Effector memory CD8-positive, alpha-beta T cell (primary cell): ENCODE data around the gene ARMH3.

Experiments
- ATAC-seq: fragments of 150-1000 bp; cut with Tn5 transposase; replicated peaks from 2 replicates; pipeline ENCODE4 v1.10.0; 2021; ENCODE audit warnings: mild to moderate bottlenecking, moderate library complexity
- DNase-seq, 3 experiments: peaks; one replicate each; pipeline ENCODE4 v3.0.0; 2021
- H3K27ac Mint-ChIP-seq, 2 donors: one replicate each; pipeline ENCODE4 v1.8.0; 2022; ENCODE audit warnings: mild to moderate bottlenecking in 2 of 2, mixed read lengths in 2 of 2, moderate library complexity in 2 of 2
- H3K27me3 Mint-ChIP-seq, 2 donors: one replicate each; pipeline ENCODE4 v1.8.0; 2022; ENCODE audit warnings: mixed read lengths in 2 of 2
- H3K36me3 Mint-ChIP-seq: one replicate; pipeline ENCODE4 v1.8.0; 2022; ENCODE audit warnings: mild to moderate bottlenecking, moderate library complexity, mixed read lengths; ENCODE audit not compliant: insufficient read depth
- H3K4me1 Mint-ChIP-seq, 2 donors: one replicate each; pipeline ENCODE4 v1.8.0; 2022; ENCODE audit warnings: low read depth in 2 of 2, mixed read lengths in 2 of 2
- H3K4me3 Mint-ChIP-seq, 2 donors: one replicate each; pipeline ENCODE4 v1.8.0; 2022; ENCODE audit warnings: mild to moderate bottlenecking in 2 of 2, mixed read lengths in 2 of 2, moderate library complexity in 2 of 2
- H3K9me3 Mint-ChIP-seq, 2 donors: one replicate each; pipeline ENCODE4 v1.8.0; 2022; ENCODE audit warnings: mixed read lengths in 2 of 2

Gene ARMH3

DNA sequence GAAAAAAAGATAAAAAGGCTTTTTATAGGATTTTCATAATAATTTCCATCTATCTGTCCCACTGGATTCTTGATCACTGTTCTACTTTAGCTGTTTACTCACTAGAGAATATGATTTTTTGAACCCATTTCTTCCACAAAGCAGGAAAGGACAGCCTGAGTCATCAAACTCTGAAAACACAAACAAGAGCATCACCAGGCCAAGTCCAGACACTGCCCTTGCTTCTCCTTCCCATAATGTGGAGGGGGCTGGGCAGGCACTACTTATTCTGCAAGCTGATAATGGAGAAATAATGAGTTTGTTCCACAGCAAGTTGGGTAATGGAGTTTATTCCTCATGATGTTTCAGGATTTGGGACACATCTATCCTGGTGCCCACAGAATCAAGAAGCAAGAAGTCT, 199.3 kb downstream of the ARMH3 start:
- no peak for DNase-seq
- Mint-ChIP-seq H3K4me1 (peaks cover 8 to 26% of the 10 kb centered on the region in 2 donors), H3K36me3 (peaks cover 5% of the 10 kb centered on the region), H3K4me3 (no peak overlapping the region), H3K27ac (no peak overlapping the region), H3K27me3 (no peaks in the 10 kb centered on the region), H3K9me3 (peaks cover 3 to 12% of the 10 kb centered on the region in 2 donors)
- no peak for ATAC-seq

DNA sequence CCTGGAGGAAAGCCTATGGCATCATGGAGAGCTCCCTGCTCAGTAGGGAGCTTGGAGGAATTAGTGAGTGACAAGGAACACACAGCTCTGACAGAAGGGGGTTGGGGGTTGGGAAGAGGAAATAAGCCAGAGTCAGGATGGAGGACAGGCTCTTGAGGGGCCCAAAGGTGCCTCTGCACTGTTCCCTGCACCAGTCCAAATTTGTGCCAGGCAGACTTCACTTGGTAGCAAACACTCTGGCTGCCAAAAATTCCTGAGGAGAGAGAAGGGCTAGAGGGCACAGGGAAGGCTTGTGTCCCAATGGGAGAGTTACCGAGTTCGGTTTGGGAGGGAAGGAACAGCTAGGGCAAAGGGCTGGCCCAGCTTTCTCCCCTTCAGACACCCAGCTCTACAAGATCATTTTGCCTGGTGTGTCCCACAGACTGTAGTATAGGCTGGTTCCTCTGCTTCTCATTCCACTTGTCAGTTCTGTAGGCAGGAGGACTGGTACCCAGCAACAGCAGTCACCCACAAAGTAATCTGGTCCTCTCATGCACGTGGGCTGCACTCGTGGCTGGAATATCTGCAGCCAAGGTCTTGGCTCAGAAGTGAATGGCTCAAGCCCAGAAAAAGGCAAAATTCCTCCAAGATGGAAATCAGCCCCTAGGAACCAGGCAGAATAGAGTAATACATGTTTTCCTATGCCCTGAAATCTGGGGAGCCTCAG, 204.4 kb downstream of the ARMH3 start:
- H3K27me3 Mint-ChIP-seq = no peaks in the 10 kb centered on the region
- DNase-seq (no peak), ATAC-seq (no peak)
- H3K27ac Mint-ChIP-seq = no peak overlapping the region
- no peaks in the 10 kb centered on the region for H3K4me1 Mint-ChIP-seq
- H3K36me3 Mint-ChIP-seq = peaks cover 11% of the 10 kb centered on the region
- H3K9me3 Mint-ChIP-seq = no peaks in the 10 kb centered on the region
- H3K4me3 Mint-ChIP-seq = no peak overlapping the region

DNA sequence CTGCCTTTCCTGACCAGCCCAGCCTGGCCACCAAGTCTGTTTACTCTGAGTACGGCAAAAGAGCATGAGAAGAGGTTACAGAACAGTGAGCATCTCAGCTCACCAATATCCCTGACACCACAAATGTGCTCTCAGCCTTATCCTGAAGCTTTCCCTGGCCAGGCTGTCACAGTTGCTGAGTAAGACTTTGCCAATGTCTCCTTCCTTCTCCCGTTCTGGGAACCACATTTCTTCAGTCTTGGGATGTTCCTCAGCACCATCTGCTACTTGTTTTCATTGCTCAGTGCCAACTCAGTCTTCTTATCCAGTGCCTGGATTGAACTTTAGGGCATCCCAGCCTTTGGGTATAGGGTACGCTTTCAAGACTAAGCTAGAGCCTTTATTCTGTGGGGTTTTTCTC, 205.2 kb downstream of the ARMH3 start:
- Mint-ChIP-seq H3K4me3 (no peak overlapping the region), H3K27ac (peak overlapping the region in 1 of 2 donors; percentile 64), H3K27me3 (no peaks in the 10 kb centered on the region), H3K36me3 (peaks cover 14% of the 10 kb centered on the region), H3K9me3 (no peaks in the 10 kb centered on the region), H3K4me1 (no peaks in the 10 kb centered on the region)
- no peak for DNase-seq
- no peak for ATAC-seq

DNA sequence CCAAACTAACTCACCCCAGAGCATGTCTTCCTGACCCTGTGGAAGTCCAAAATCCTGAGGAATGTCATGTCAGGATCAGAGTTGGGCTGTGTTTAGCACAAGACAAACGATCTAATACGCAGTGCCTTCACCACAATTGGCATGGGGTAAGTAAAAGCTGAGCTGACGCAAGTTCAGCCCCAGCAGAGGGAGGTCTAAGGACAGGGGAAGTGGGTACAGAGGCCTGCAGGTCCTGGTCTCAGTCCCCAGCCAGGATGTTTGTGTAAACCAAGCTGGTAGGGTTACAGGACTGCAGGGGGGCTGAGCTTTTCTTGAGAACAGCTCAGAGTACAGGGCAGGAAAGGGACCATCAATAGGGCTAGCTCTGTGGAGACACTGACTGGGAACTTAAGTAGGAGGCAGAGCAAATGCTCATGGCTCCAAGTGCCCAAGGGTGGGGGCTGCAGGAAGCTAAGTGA, 207.1 kb downstream of the ARMH3 start:
- DNase-seq (no peak), ATAC-seq (no peak)
- H3K27ac Mint-ChIP-seq = no peak overlapping the region
- H3K36me3 Mint-ChIP-seq = peaks cover 27% of the 10 kb centered on the region
- peaks cover 8 to 11% of the 10 kb centered on the region in 2 donors for H3K4me1 Mint-ChIP-seq
- H3K27me3 Mint-ChIP-seq = no peaks in the 10 kb centered on the region
- no peak overlapping the region for H3K4me3 Mint-ChIP-seq
- no peaks in the 10 kb centered on the region for H3K9me3 Mint-ChIP-seq

DNA sequence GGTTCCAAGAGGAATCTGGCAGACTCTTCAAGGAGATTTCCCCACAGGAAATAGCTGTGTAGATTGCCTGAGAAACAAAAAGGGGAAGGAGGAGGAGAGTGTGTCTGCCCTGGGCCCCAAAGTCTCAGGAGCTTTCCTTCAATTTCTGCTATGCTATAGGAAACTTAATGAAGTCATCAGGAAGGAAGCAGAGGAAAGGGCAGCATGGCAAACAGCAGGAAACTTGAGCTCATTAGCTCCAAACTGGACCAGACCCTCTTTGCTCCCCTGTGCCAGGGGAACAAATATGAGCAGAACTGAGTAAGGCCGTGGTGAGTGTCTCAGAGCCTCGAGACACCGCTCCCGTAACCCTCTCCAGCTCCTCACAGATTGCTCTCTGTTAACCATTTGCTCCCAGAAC, 207.6 kb downstream of the ARMH3 start:
- H3K27me3 Mint-ChIP-seq = no peaks in the 10 kb centered on the region
- peaks cover 27% of the 10 kb centered on the region for H3K36me3 Mint-ChIP-seq
- H3K9me3 Mint-ChIP-seq = no peaks in the 10 kb centered on the region
- no peak overlapping the region for H3K4me3 Mint-ChIP-seq
- peaks cover 8 to 14% of the 10 kb centered on the region in 2 donors for H3K4me1 Mint-ChIP-seq
- H3K27ac Mint-ChIP-seq = peak overlapping the region in 1 of 2 donors; percentile 30
- ATAC-seq (no peak), DNase-seq (no peak)

DNA sequence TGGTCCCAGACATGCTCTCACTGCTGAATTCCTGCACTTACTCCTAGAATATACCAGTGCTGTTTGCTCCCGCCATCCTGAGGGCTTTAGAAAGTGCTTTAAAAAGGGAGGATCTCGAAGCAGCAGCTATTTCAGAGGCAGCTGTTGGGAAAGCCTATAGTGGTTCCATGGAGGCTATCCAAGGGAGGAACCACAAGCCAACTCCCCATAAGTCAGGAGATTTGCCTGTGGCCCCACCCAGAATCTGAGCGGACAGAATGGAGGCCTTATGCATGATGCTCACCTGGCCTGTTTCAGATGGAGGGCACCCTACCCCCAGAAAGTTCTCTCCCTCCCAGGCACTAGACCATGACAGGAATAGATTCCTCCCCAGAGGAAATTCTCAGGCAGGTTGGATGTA, 210.1 kb downstream of the ARMH3 start:
- DNase-seq (no peak), ATAC-seq (no peak)
- no peak overlapping the region for H3K4me3 Mint-ChIP-seq
- H3K27me3 Mint-ChIP-seq = no peaks in the 10 kb centered on the region
- peaks cover 26 to 27% of the 10 kb centered on the region in 2 donors for H3K4me1 Mint-ChIP-seq
- no peaks in the 10 kb centered on the region for H3K9me3 Mint-ChIP-seq
- H3K27ac Mint-ChIP-seq = no peak overlapping the region
- peaks cover 26% of the 10 kb centered on the region for H3K36me3 Mint-ChIP-seq

DNA sequence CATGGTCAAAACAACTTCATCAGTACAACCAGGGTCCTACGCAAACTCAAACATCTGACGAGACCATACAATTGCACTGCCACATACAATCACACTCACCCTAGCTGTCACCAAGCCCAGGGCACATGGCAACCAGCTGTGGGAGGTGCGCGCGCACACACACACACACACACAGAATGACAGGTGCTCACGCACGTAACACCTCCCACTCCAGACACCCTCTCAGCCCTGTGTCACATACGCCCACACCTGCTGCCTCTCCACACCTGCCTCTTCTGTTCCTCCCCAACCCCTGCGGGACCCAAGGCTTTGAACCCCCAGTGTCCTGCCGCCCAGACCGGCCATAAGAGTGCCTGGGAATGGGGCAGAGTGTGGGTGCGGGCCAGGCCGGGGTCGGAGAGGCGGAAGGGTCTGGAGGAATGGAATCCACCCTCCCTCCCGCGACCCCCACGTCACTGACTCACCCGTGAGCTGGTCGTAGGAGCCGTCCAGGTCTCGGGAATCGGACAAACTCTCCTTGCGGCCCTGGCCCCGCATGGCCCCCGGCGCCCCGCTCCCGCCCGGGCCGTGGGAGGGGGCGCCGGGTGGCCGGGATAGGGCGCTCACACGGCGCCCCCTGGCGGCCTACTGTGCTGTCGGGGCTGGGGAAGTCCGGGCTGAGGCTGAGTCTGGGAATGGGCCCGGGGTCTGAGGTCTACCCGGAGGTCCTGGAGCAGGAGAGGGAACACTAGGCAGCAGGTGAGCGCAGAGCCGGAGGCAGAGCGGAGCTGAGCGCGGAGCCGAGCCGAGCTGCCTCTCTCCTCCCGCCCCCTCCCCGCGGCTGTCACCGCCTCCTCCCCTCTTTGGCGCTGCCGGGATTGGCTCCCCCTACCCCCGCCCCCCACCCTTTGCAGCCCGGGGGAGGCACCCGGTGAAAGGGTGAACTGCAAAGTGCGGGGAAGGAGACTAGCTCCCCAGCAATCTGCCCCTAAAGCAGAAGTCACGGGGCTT, 212.6 kb downstream of the ARMH3 start, which contains the start of gene KCNIP2:
TSS of gene KCNIP2 (minus strand) at position 769 of the 990 bp plus-strand sequence. CDS start at position 537, 232 bp downstream.
- Mint-ChIP-seq H3K27me3 (no peaks in the 10 kb centered on the region), H3K9me3 (no peaks in the 10 kb centered on the region), H3K36me3 (peaks cover 26% of the 10 kb centered on the region), H3K27ac (peak within 1 kb of the TSS in 1 of 2 donors; percentile 73), H3K4me3 (peak within 1 kb of the TSS; percentile 72 to 77), H3K4me1 (peaks cover 40 to 42% of the 10 kb centered on the region in 2 donors)
- ATAC-seq = peak; percentile 58
- DNase-seq = peak; percentile 49 to 57 (median 51)

DNA sequence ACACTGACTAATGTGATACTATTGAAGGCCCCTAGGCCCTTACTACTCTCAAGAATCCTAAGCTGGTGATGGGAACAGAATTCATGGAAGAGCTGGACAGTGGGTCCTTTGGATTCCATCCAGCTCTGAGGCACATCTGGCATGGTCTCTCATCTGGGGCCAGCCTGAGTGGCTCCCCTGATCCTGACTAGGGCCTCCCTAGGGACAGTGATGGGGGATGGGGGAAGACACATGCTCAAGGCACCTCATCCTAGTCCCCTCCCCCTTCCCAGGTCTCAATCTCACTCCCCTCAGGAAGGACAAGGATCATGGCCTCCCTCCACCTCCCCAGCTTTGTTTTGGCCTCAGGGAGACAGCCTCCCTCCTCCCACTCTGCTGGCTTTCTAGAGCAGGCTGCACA, 214.1 kb downstream of the ARMH3 start:
- Mint-ChIP-seq H3K9me3 (no peaks in the 10 kb centered on the region), H3K27ac (no peak overlapping the region), H3K4me1 (peaks cover 40 to 42% of the 10 kb centered on the region in 2 donors)

DNA sequence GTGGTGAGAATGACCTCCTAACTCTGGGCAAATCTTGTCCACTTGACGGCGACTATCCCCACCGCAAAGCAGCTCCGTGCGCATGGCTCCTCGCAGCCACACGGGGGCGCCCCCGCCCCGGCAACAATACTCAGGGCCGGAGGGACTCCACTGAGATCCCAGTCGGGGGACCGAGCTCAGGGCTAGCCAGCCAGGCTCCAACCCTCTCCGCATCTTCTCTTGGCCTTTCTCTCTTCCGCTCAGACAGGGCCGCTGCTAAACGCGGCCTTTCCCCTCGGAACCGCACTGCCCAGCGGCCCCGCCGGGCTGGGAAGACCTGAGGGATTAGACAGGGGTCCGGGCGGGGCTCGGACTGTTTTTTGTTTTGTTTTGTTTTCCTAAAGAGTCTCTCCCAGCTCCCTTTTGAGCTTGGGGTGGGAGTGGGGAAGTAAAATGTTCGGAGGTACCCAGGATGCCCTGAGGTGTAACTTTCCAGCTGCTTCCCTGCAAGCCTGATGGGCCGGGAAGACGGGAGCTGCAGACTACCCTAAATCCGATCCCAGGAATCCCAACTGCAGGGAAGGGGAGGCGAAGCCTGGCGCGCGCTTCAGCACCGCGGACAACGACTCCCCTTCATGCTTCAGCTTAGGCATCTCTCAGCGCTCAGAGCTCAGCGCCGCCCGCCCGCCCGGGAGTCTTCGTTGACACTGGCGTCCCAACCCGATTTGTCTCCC, 215.1 kb downstream of the ARMH3 start:
- ATAC-seq (peak; percentile 64), DNase-seq (peak; percentile 71 to 78 (median 77))
- Mint-ChIP-seq H3K27ac (peak overlapping the region; percentile 16 to 95), H3K4me3 (peak overlapping the region; percentile 88 to 93), H3K36me3 (peaks cover 23% of the 10 kb centered on the region), H3K9me3 (no peaks in the 10 kb centered on the region), H3K4me1 (peaks cover 43 to 45% of the 10 kb centered on the region in 2 donors), H3K27me3 (no peaks in the 10 kb centered on the region)

More for the DNA sequence above, 214.1 kb downstream of the ARMH3 start:
- peaks cover 24% of the 10 kb centered on the region for H3K36me3 Mint-ChIP-seq
- ATAC-seq = no peak
- H3K27me3 Mint-ChIP-seq = no peaks in the 10 kb centered on the region
- peak overlapping the region; percentile 12 to 88 for H3K4me3 Mint-ChIP-seq
- no peak for DNase-seq

DNA sequence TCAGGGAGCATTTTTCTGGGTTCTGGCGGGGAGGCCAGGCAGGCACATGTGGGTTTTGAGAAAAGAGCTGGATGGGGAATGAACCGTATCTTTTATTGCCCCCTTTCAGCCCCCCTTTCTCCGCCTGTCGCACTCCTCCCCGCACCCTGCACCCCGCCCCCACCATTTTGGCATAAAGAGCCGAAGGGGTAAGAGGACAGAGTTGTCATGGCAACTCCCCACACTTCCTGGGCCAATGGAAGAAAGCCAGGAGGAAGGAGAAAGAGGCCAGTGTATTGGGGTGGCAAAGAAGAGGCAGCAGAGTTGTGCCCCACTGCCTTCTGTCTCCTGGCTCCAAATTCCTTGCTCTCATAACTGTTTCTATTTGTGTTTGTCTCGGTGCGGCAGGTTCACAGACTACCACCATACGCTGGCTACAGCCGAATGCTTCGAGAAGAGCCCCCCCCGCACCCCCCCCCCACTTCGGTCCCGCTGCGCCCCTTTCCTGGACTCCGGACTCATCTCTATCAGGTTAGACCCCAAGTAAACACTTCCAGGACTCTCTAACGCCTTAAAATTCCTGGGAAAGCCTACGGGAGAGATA, 215.8 kb downstream of the ARMH3 start:
- peak in 1 of 3 experiments; percentile 21 for DNase-seq

DNA sequence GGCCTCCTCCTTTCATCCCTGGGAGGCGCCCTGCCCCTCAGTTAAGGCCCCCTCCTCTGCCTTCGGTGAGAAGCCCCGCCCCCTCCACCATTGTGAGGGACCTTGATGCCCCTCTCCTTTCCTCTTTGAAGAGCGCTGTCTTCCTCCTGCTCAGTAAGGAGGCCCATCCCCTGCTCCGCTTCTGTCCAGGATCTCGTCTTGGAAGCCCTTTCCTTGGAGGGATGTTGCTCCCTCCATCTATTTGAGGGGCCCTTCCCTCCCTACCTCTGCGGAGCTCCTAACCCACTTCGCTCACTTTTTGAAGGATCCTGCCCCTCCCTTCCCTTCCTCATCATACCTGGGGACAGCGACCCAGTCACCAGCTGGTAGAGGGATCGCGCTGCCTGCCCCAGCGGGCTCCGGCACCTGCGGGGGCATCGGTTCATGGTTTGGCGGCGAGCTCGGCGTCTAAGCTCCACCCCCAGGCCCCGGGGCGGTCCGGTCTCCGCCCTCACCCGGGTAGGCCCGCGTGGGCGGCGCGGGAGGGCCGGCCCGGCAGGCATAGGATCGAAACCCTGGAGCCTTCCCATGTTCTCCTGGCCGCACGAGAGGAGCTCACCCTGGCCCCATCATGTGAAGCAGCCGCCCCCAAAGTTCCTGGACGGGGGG, 216.4 kb downstream of the ARMH3 start:
- H3K27me3 Mint-ChIP-seq = no peaks in the 10 kb centered on the region
- H3K36me3 Mint-ChIP-seq = peaks cover 15% of the 10 kb centered on the region
- peak overlapping the region in 1 of 2 donors; percentile 87 for H3K27ac Mint-ChIP-seq
- peak; percentile 60 for ATAC-seq
- H3K9me3 Mint-ChIP-seq = no peaks in the 10 kb centered on the region
- peak overlapping the region; percentile 88 to 93 for H3K4me3 Mint-ChIP-seq
- DNase-seq = peak; percentile 56 to 61 (median 60)
- H3K4me1 Mint-ChIP-seq = peaks cover 49% of the 10 kb centered on the region in 2 donors

More for the DNA sequence above, 215.8 kb downstream of the ARMH3 start:
- Mint-ChIP-seq H3K4me1 (peaks cover 45 to 47% of the 10 kb centered on the region in 2 donors), H3K9me3 (no peaks in the 10 kb centered on the region), H3K4me3 (peak overlapping the region; percentile 88 to 93), H3K27me3 (no peaks in the 10 kb centered on the region), H3K27ac (peak overlapping the region; percentile 87 to 95), H3K36me3 (peaks cover 20% of the 10 kb centered on the region)
- ATAC-seq = peak; percentile 16

DNA sequence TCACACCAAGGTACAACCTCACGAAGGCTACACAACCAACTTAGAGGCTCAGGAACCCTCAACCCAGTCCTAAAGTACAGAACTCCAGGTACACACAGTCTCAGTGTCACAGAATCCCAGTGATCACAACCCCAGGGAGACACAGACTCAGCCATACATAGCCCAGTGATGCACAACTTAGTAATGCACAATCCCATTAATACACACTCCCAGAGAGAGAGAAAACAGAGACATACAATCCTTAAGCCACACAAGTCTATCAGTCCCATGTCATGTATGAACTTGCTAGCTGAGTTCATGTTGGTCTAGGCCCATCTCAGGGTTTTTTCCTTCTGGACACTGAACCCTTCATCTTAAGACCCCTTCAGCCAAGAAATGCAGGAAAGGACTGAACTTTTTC, 217.0 kb downstream of the ARMH3 start:
- Mint-ChIP-seq H3K27me3 (no peaks in the 10 kb centered on the region), H3K4me1 (peaks cover 48 to 49% of the 10 kb centered on the region in 2 donors), H3K4me3 (peak overlapping the region; percentile 88 to 93), H3K9me3 (no peaks in the 10 kb centered on the region), H3K27ac (no peak overlapping the region), H3K36me3 (peaks cover 11% of the 10 kb centered on the region)
- DNase-seq (no peak), ATAC-seq (no peak)
